Gastroesophageal sphincter (tissue), 3 donors: ENCODE data around the gene LCT.

ENCODE experiments used
- CTCF ChIP-seq, 4 experiments: fragments of 200-600 bp in 2 of 4; fragments of 450-650 bp in 2 of 4; sonication (generic) in 1 of 4; IDR thresholded peaks; one replicate each; pipeline ENCODE4 v1.5.1; 2017 to 2019; ENCODE audit warnings: antibody characterized with exemption in 4 of 4, mild to moderate bottlenecking in 2 of 4, moderate library complexity in 2 of 4
- EP300 ChIP-seq: sonication (generic); formaldehyde crosslinking; IDR thresholded peaks from one replicate; pipeline ENCODE4 v1.6.1; 2017; ENCODE audit warnings: antibody characterized with exemption, mild to moderate bottlenecking
- POLR2A ChIP-seq, 2 donors: fragments of 450-650 bp; IDR thresholded peaks; one replicate each; pipeline ENCODE4 v1.6.1; 2017; ENCODE audit warnings: antibody characterized with exemption in 2 of 2, mild to moderate bottlenecking in 2 of 2, moderate library complexity in 1 of 2

- TF ChIP-seq POLR2A (IDR thresholded peaks at IDR 0.05) (no peak), CTCF (IDR thresholded peaks at IDR 0.05) (no peak), EP300 (no peak)
Observed at GRCh38 chr2:135800513-135801460, 36.2 kb downstream of the LCT start.
